ENCODE data around the gene UBA5.
A peak's percentile ranks its signal among the peaks of the same experiment; 100 is the strongest.

Gene UBA5

DNA sequence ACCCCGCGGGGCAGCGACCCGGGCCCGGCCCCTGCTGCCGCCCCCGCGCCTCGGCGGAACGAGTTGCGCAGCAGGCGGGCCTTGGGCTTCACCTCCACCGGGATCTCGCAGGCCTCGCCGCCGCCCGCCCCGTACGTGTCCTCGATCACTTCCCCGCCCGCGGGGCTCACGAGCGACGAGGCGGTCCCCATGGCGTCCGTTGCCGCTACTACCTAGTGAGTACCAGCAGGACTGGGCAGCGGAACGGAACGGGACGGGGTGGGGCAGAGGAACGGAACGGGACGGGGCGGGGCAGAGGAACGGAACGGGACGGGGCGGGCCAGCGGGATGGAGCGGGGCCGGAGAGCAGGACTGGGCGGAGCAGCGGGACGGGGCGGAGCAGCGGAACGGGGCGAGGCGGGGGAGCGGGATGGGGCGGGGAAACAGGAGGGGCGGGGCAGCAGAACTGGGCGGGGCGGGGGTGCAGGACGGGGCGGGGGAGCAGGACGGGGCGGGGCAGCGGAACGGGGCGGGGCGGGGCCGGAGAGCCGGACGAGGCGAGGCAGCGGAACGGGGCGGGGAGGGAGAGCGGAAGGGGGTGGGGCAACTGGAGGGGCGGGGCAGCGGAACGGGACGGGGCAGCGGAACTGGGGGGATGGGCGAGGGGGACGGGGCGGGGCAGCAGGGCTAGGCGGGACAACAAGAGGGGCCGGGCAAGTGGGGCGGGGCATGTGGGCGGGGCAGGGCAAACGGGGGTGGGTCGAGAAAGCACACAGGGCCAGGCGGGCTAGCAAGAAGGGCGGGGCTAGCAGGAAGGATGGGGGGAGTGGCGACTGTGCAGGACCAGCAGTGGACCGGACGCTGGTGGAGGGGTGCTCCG, 62.3 kb downstream of the UBA5 start, which contains the start of gene NPHP3:
TSS of gene NPHP3 (minus strand) at position 245 of the 859 bp plus-strand sequence. CDS start at position 191, 54 bp downstream.
- peak; percentile 98 for DNase-seq (ENCODE audit: low read depth)
- no peak for TF ChIP-seq CTCF (conservative IDR thresholded peaks at IDR 0.05; ENCODE audit: low read length)
- H3K4me3 ChIP-seq (ENCODE audit: low read length): peak within 1 kb of the TSS; percentile 80

- no peak for TF ChIP-seq CTCF (conservative IDR thresholded peaks at IDR 0.05; ENCODE audit: low read length)
- peak; percentile 4 for DNase-seq (ENCODE audit: low read depth)
Observed at GRCh38 chr3:132723024-132723950, 63.2 kb downstream of the UBA5 start.

GRCh38 chr3:132726341-132726823, 66.3 kb downstream of the UBA5 start:
- H3K4me3 ChIP-seq (ENCODE audit: low read length): no peak overlapping the region
- TF ChIP-seq CTCF (conservative IDR thresholded peaks at IDR 0.05; ENCODE audit: low read length): peak; percentile 74
- DNase-seq (ENCODE audit: low read depth): peak; percentile 30

More at GRCh38 chr3:132723024-132723950, 63.2 kb downstream of the UBA5 start:
- H3K4me3 ChIP-seq (ENCODE audit: low read length): peak overlapping the region; percentile 79

All from AG10803 (cell line).